Measurements from ENCODE around the gene CABP1.

CABP1 gene

GRCh38 chr12:120670667-120671066 lies 30.2 kb downstream of the CABP1 start:
- peaks cover 5% of the 10 kb centered on the region for H3K4me1 ChIP-seq (ENCODE audit: control insufficient read depth, insufficient read depth, low read length)
- no peak for DNase-seq (ENCODE audit: low read depth)
- H3K4me3 ChIP-seq (ENCODE audit: low read length), result no peak overlapping the region
- H3K9me3 ChIP-seq (ENCODE audit: control insufficient read depth, low read length), result no peaks in the 10 kb centered on the region
- H3K36me3 ChIP-seq (ENCODE audit: control insufficient read depth, insufficient read depth, low read length, severe bottlenecking), result no peaks in the 10 kb centered on the region
- H3K27me3 ChIP-seq (replicated peaks; ENCODE audit: control insufficient read depth, insufficient read depth, low read length), result peaks cover 23% of the 10 kb centered on the region
- no peak overlapping the region for H3K9ac ChIP-seq (ENCODE audit: low read length)

GRCh38 chr12:120674097-120674636 lies 33.7 kb downstream of the CABP1 start:
- Histone ChIP-seq H3K27me3 (replicated peaks; ENCODE audit: control insufficient read depth, insufficient read depth, low read length) (peaks cover 19% of the 10 kb centered on the region), H3K9ac (ENCODE audit: low read length) (no peak overlapping the region), H3K9me3 (ENCODE audit: control insufficient read depth, low read length) (no peaks in the 10 kb centered on the region), H3K36me3 (ENCODE audit: control insufficient read depth, insufficient read depth, low read length, severe bottlenecking) (no peaks in the 10 kb centered on the region), H3K4me1 (ENCODE audit: control insufficient read depth, insufficient read depth, low read length) (peaks cover 3% of the 10 kb centered on the region), H3K4me3 (ENCODE audit: low read length) (no peak overlapping the region)
- DNase-seq (ENCODE audit: low read depth), result no peak

GRCh38 chr12:120677765-120678473 lies 37.5 kb downstream of the CABP1 start:
- Histone ChIP-seq H3K4me3 (ENCODE audit: low read length) (no peak overlapping the region), H3K4me1 (ENCODE audit: control insufficient read depth, insufficient read depth, low read length) (no peaks in the 10 kb centered on the region), H3K36me3 (ENCODE audit: control insufficient read depth, insufficient read depth, low read length, severe bottlenecking) (no peaks in the 10 kb centered on the region), H3K9me3 (ENCODE audit: control insufficient read depth, low read length) (no peaks in the 10 kb centered on the region), H3K27me3 (replicated peaks; ENCODE audit: control insufficient read depth, insufficient read depth, low read length) (peaks cover 19% of the 10 kb centered on the region), H3K9ac (ENCODE audit: low read length) (no peak overlapping the region)
- no peak for DNase-seq (ENCODE audit: low read depth)

GRCh38 chr12:120678572-120678971 lies 38.1 kb downstream of the CABP1 start:
- Histone ChIP-seq H3K4me3 (ENCODE audit: low read length) (no peak overlapping the region), H3K27me3 (replicated peaks; ENCODE audit: control insufficient read depth, insufficient read depth, low read length) (peaks cover 18% of the 10 kb centered on the region), H3K9me3 (ENCODE audit: control insufficient read depth, low read length) (no peaks in the 10 kb centered on the region), H3K4me1 (ENCODE audit: control insufficient read depth, insufficient read depth, low read length) (no peaks in the 10 kb centered on the region), H3K9ac (ENCODE audit: low read length) (no peak overlapping the region), H3K36me3 (ENCODE audit: control insufficient read depth, insufficient read depth, low read length, severe bottlenecking) (no peaks in the 10 kb centered on the region)
- no peak for DNase-seq (ENCODE audit: low read depth)

GRCh38 chr12:120680165-120680738 lies 39.8 kb downstream of the CABP1 start:
- Histone ChIP-seq H3K9me3 (ENCODE audit: control insufficient read depth, low read length) (no peaks in the 10 kb centered on the region), H3K9ac (ENCODE audit: low read length) (no peak overlapping the region), H3K27me3 (replicated peaks; ENCODE audit: control insufficient read depth, insufficient read depth, low read length) (peaks cover 7% of the 10 kb centered on the region), H3K4me1 (ENCODE audit: control insufficient read depth, insufficient read depth, low read length) (no peaks in the 10 kb centered on the region), H3K4me3 (ENCODE audit: low read length) (no peak overlapping the region), H3K36me3 (ENCODE audit: control insufficient read depth, insufficient read depth, low read length, severe bottlenecking) (no peaks in the 10 kb centered on the region)
- DNase-seq (ENCODE audit: low read depth), result no peak

- DNase-seq (ENCODE audit: low read depth), result peak; percentile 26
- no peaks in the 10 kb centered on the region for H3K27me3 ChIP-seq (replicated peaks; ENCODE audit: control insufficient read depth, insufficient read depth, low read length)
- no peak overlapping the region for H3K9ac ChIP-seq (ENCODE audit: low read length)
- no peaks in the 10 kb centered on the region for H3K36me3 ChIP-seq (ENCODE audit: control insufficient read depth, insufficient read depth, low read length, severe bottlenecking)
- H3K4me1 ChIP-seq (ENCODE audit: control insufficient read depth, insufficient read depth, low read length), result peaks cover 20% of the 10 kb centered on the region
- H3K9me3 ChIP-seq (ENCODE audit: control insufficient read depth, low read length), result no peaks in the 10 kb centered on the region
- H3K4me3 ChIP-seq (ENCODE audit: low read length), result no peak overlapping the region
Observed at GRCh38 chr12:120684523-120684932, 44.1 kb downstream of the CABP1 start.

GRCh38 chr12:120685522-120685921 lies 45.1 kb downstream of the CABP1 start:
- no peaks in the 10 kb centered on the region for H3K36me3 ChIP-seq (ENCODE audit: control insufficient read depth, insufficient read depth, low read length, severe bottlenecking)
- H3K4me1 ChIP-seq (ENCODE audit: control insufficient read depth, insufficient read depth, low read length), result peaks cover 30% of the 10 kb centered on the region
- DNase-seq (ENCODE audit: low read depth), result no peak
- no peaks in the 10 kb centered on the region for H3K27me3 ChIP-seq (replicated peaks; ENCODE audit: control insufficient read depth, insufficient read depth, low read length)
- H3K9ac ChIP-seq (ENCODE audit: low read length), result peak overlapping the region; percentile 87
- H3K4me3 ChIP-seq (ENCODE audit: low read length), result peak overlapping the region; percentile 96
- no peaks in the 10 kb centered on the region for H3K9me3 ChIP-seq (ENCODE audit: control insufficient read depth, low read length)

GRCh38 chr12:120686151-120686689 lies 45.8 kb downstream of the CABP1 start:
- H3K9me3 ChIP-seq (ENCODE audit: control insufficient read depth, low read length), result no peaks in the 10 kb centered on the region
- H3K4me1 ChIP-seq (ENCODE audit: control insufficient read depth, insufficient read depth, low read length), result peaks cover 37% of the 10 kb centered on the region
- peak; percentile 99 for DNase-seq (ENCODE audit: low read depth)
- H3K4me3 ChIP-seq (ENCODE audit: low read length), result peak overlapping the region; percentile 96
- no peaks in the 10 kb centered on the region for H3K27me3 ChIP-seq (replicated peaks; ENCODE audit: control insufficient read depth, insufficient read depth, low read length)
- H3K9ac ChIP-seq (ENCODE audit: low read length), result peak overlapping the region; percentile 87
- H3K36me3 ChIP-seq (ENCODE audit: control insufficient read depth, insufficient read depth, low read length, severe bottlenecking), result no peaks in the 10 kb centered on the region

- peak within 1 kb of the TSS; percentile 96 for H3K9ac ChIP-seq (ENCODE audit: low read length)
- DNase-seq (ENCODE audit: low read depth), result peak; percentile 99
- H3K27me3 ChIP-seq (replicated peaks; ENCODE audit: control insufficient read depth, insufficient read depth, low read length), result no peaks in the 10 kb centered on the region
- H3K36me3 ChIP-seq (ENCODE audit: control insufficient read depth, insufficient read depth, low read length, severe bottlenecking), result no peaks in the 10 kb centered on the region
- peak within 1 kb of the TSS; percentile 96 for H3K4me3 ChIP-seq (ENCODE audit: low read length)
- H3K9me3 ChIP-seq (ENCODE audit: control insufficient read depth, low read length), result no peaks in the 10 kb centered on the region
- peaks cover 40% of the 10 kb centered on the region for H3K4me1 ChIP-seq (ENCODE audit: control insufficient read depth, insufficient read depth, low read length)
Observed at GRCh38 chr12:120686690-120687577, 46.5 kb downstream of the CABP1 start, which contains the start of gene MLEC. Gene MLEC (plus strand): TSS chr12:120687149. CDS start chr12:120687297, 148 bp downstream.

- DNase-seq (ENCODE audit: low read depth), result peak; percentile 60
- H3K4me3 ChIP-seq (ENCODE audit: low read length), result peak overlapping the region; percentile 96
- H3K9me3 ChIP-seq (ENCODE audit: control insufficient read depth, low read length), result no peaks in the 10 kb centered on the region
- peaks cover 47% of the 10 kb centered on the region for H3K4me1 ChIP-seq (ENCODE audit: control insufficient read depth, insufficient read depth, low read length)
- no peaks in the 10 kb centered on the region for H3K27me3 ChIP-seq (replicated peaks; ENCODE audit: control insufficient read depth, insufficient read depth, low read length)
- peak overlapping the region; percentile 96 for H3K9ac ChIP-seq (ENCODE audit: low read length)
- no peaks in the 10 kb centered on the region for H3K36me3 ChIP-seq (ENCODE audit: control insufficient read depth, insufficient read depth, low read length, severe bottlenecking)
Observed at GRCh38 chr12:120687578-120688289, 47.3 kb downstream of the CABP1 start.
